ENCODE data around the gene RGS17. TPM values are rescaled to one million over a fixed set of nuclear protein-coding genes. Genes with fewer than 3 reads are reported as not detected.

Gene RGS17
- total and polyA plus RNA-seq, 2 of the 13 experiments (the other 11 are each of a cell fraction or from before 2014, with no cell fraction given): 0.04 TPM; not detected in 1

GRCh38 chr6:153023977-153024708, 106.9 kb downstream of the RGS17 start (continued):
- TF ChIP-seq FOXM1 (CRISPR knock-in tag; IDR thresholded peaks at IDR 0.05) (no peak), PATZ1 (CRISPR knock-in tag; IDR thresholded peaks at IDR 0.05) (no peak), NCOA2 (CRISPR knock-in tag; IDR thresholded peaks at IDR 0.05) (no peak), ZNF740 (CRISPR knock-in tag; IDR thresholded peaks at IDR 0.05) (no peak), PREB (CRISPR knock-in tag; IDR thresholded peaks at IDR 0.05) (no peak), ZBTB43 (CRISPR knock-in tag; conservative IDR thresholded peaks at IDR 0.05) (no peak), DMTF1 (CRISPR knock-in tag; IDR thresholded peaks at IDR 0.05) (no peak), ZNF281 (CRISPR knock-in tag; IDR thresholded peaks at IDR 0.05; ENCODE audit: borderline replicate concordance) (no peak), ZNF687 (CRISPR knock-in tag; IDR thresholded peaks at IDR 0.05) (no peak), MBD4 (IDR thresholded peaks at IDR 0.05; ENCODE audit: borderline replicate concordance, low read length) (no peak), ZNF10 (CRISPR knock-in tag; IDR thresholded peaks at IDR 0.05; ENCODE audit: borderline replicate concordance, low read depth) (no peak), ZNF20 (CRISPR knock-in tag; IDR thresholded peaks at IDR 0.05) (no peak), RXRB (CRISPR knock-in tag; IDR thresholded peaks at IDR 0.05; ENCODE audit: borderline replicate concordance) (no peak)
